ENCODE data around the gene ULK4. TPM values are rescaled to one million over a fixed set of nuclear protein-coding genes. Genes with fewer than 3 reads are reported as not detected.

ULK4 gene
- total and polyA plus RNA-seq, 2 of the 8 experiments (the other 6 are each of a cell fraction or from before 2014, with no cell fraction given), result 3.0 to 10.8 TPM

GRCh38 chr3:41296556-41296955, 665.3 kb downstream of the ULK4 start:
- CTCF ChIA-PET (ENCODE audit: partially characterized antibody), result no interaction called here
- 100% methylated on average over 2 of the region's 2 CpGs; no CpG with 5 or more reads in 1 of the 2 experiments for WGBS, 2 experiments (ENCODE audit: extremely low coverage in 1 of 2, insufficient coverage in 1 of 2, insufficient read length in 1 of 2, insufficient replicate concordance in 2 of 2, low coverage in 1 of 2, low lambda C conversion rate in 2 of 2, missing lambda C conversion rate in 1 of 2)

More at GRCh38 chr3:41296556-41296955, 665.3 kb downstream of the ULK4 start:
- no peak overlapping the region for H3K9ac ChIP-seq (replicated peaks in 1 of 4; ENCODE audit: extremely low read depth in 1 of 4, low read depth in 3 of 4, low read length in 3 of 4)
- POLR2A ChIA-PET (ENCODE audit: partially characterized antibody), result no interaction called here
- H3K23ac ChIP-seq (ENCODE audit: insufficient read length), result no peak overlapping the region
- no peak overlapping the region for H3K56ac ChIP-seq (replicated peaks; ENCODE audit: insufficient read length, low read depth, low read length)
- no peak overlapping the region for H3K18ac ChIP-seq (ENCODE audit: extremely low read depth, low read length)
- H3K9me3 ChIP-seq (ENCODE audit: insufficient read depth in 2 of 2, low read depth in 1 of 2, low read length in 1 of 2), result no peaks in the 10 kb centered on the region
- H4K8ac ChIP-seq (ENCODE audit: extremely low read depth, insufficient read depth, low read length), result no peak overlapping the region
- no peak overlapping the region; the same call in 1 of the 2 replicates for H2BK5ac ChIP-seq (ENCODE audit: low read depth, low read length)
- no peak overlapping the region for H4K5ac ChIP-seq (ENCODE audit: insufficient read length, low read depth, low read length)
- H3K23me2 ChIP-seq (ENCODE audit: low read depth, low read length), result no peaks in the 10 kb centered on the region
- H3K27me3 ChIP-seq (replicated peaks in 1 of 4; ENCODE audit: control insufficient read depth in 3 of 4, extremely low read depth in 1 of 4, insufficient read depth in 3 of 4, low read length in 3 of 4), result no peaks in the 10 kb centered on the region
- TF ChIP-seq FOSL1 (IDR thresholded peaks at IDR 0.05; ENCODE audit: insufficient read depth, low read depth, low read length) (no peak), NANOG (IDR thresholded peaks at IDR 0.05; ENCODE audit: insufficient read depth, low read depth, low read length, poor library complexity, severe bottlenecking) (no peak), SP4 (IDR thresholded peaks at IDR 0.05; ENCODE audit: low read length) (no peak), JUND (IDR thresholded peaks at IDR 0.05; ENCODE audit: low read length) (no peak), SIN3A (conservative IDR thresholded peaks at IDR 0.05 in 1 of 2, IDR thresholded peaks at IDR 0.05 in 1 of 2; ENCODE audit: low read depth in 1 of 2, low read length in 2 of 2) (no peak), YY1 (IDR thresholded peaks at IDR 0.05; ENCODE audit: low read depth, low read length) (no peak), EGR1 (IDR thresholded peaks at IDR 0.05; ENCODE audit: borderline replicate concordance, low read depth, low read length) (no peak), SP2 (IDR thresholded peaks at IDR 0.05; ENCODE audit: low read length) (no peak), RBBP5 (IDR thresholded peaks at IDR 0.05; ENCODE audit: borderline replicate concordance, low read depth, low read length) (no peak), CHD1 (IDR thresholded peaks at IDR 0.05; ENCODE audit: low read depth, low read length) (no peak)
- H3K27ac ChIP-seq (ENCODE audit: low read depth, low read length), result no peak overlapping the region
- H4K20me1 ChIP-seq (replicated peaks in 1 of 2; ENCODE audit: control insufficient read depth in 1 of 2, insufficient read depth in 2 of 2, low read length in 2 of 2), result no peaks in the 10 kb centered on the region
- no peaks in the 10 kb centered on the region for H3K79me2 ChIP-seq (ENCODE audit: control insufficient read depth in 1 of 2, insufficient read depth in 2 of 2, low read length in 2 of 2)
- no peak overlapping the region for H2AK5ac ChIP-seq (ENCODE audit: low read depth, low read length)
- no peak overlapping the region for H2AFZ ChIP-seq (ENCODE audit: low read length)
- H2BK20ac ChIP-seq (ENCODE audit: low read length), result no peak overlapping the region
- H3K36me3 ChIP-seq (ENCODE audit: control insufficient read depth in 2 of 4, insufficient read depth in 4 of 4, low read length in 3 of 4), result no peaks in the 10 kb centered on the region
- no peak overlapping the region for H2BK15ac ChIP-seq (ENCODE audit: low read length)
- H3K4me2 ChIP-seq (ENCODE audit: insufficient read depth in 1 of 2, low read depth in 2 of 2, low read length in 2 of 2), result no peak overlapping the region
- no peak overlapping the region for H2BK120ac ChIP-seq (replicated peaks; ENCODE audit: low read depth, low read length)
- H2BK12ac ChIP-seq (ENCODE audit: low read depth, low read length), result no peak overlapping the region
- FAIRE-seq (no peak), DNase-seq (ENCODE audit: low read depth in 1 of 2, low spot score in 2 of 2) (no peak)
- no peak overlapping the region for H3K4ac ChIP-seq (replicated peaks; ENCODE audit: insufficient read length, low read depth, low read length)
- H3K4me3 ChIP-seq (ENCODE audit: extremely low read depth in 1 of 4, insufficient read depth in 2 of 4, low read depth in 3 of 4, low read length in 4 of 4), result no peak overlapping the region
- H4K91ac ChIP-seq (replicated peaks; ENCODE audit: insufficient read length, low read length), result no peak overlapping the region
- H3K4me1 ChIP-seq (replicated peaks in 1 of 4; ENCODE audit: control insufficient read depth in 3 of 4, insufficient read depth in 4 of 4, low read length in 3 of 4), result no peaks in the 10 kb centered on the region
- H3K79me1 ChIP-seq (ENCODE audit: low read depth, low read length), result no peaks in the 10 kb centered on the region
- H3K14ac ChIP-seq (ENCODE audit: insufficient read length), result no peak overlapping the region

Data from H1 (cell line).